ENCODE data around the gene CAMK1G.

The CAMK1G gene

GRCh38 chr1:209565759-209566678, 17.5 kb upstream of the CAMK1G start:
- DNase-seq (ENCODE audit: low read depth in 2 of 2), result peak in 1 of 2 experiments; percentile 56

- peak in 1 of 2 experiments; percentile 46 for DNase-seq (ENCODE audit: low read depth in 2 of 2)
Observed at GRCh38 chr1:209567698-209568175, 15.8 kb upstream of the CAMK1G start.

- no peak for DNase-seq (ENCODE audit: low read depth in 2 of 2)
Observed at GRCh38 chr1:209569455-209570207, 13.9 kb upstream of the CAMK1G start.

- no peak for DNase-seq (ENCODE audit: low read depth in 2 of 2)
Observed at GRCh38 chr1:209570743-209571142, 12.8 kb upstream of the CAMK1G start.

- no peak for DNase-seq (ENCODE audit: low read depth in 2 of 2)
Observed at GRCh38 chr1:209576392-209577197, 6.9 kb upstream of the CAMK1G start.

GRCh38 chr1:209577346-209577745, 6.2 kb upstream of the CAMK1G start:
- no peak for DNase-seq (ENCODE audit: low read depth in 2 of 2)

GRCh38 chr1:209580577-209580976, 2.9 kb upstream of the CAMK1G start:
- DNase-seq (ENCODE audit: low read depth in 2 of 2), result no peak

- no peak for DNase-seq (ENCODE audit: low read depth in 2 of 2)
Observed at GRCh38 chr1:209584231-209584672, 738 bp downstream of the CAMK1G start.

- DNase-seq (ENCODE audit: low read depth in 2 of 2), result no peak
Observed at GRCh38 chr1:209585197-209585596, 1.7 kb downstream of the CAMK1G start.

- DNase-seq (ENCODE audit: low read depth in 2 of 2), result no peak
Observed at GRCh38 chr1:209585672-209586071, 2.2 kb downstream of the CAMK1G start.

GRCh38 chr1:209586221-209586740, 2.8 kb downstream of the CAMK1G start:
- DNase-seq (ENCODE audit: low read depth in 2 of 2), result no peak

- DNase-seq (ENCODE audit: low read depth in 2 of 2), result no peak
Observed at GRCh38 chr1:209587789-209588188, 4.3 kb downstream of the CAMK1G start.

GRCh38 chr1:209589440-209589839, 5.9 kb downstream of the CAMK1G start:
- DNase-seq (ENCODE audit: low read depth in 2 of 2), result no peak

- DNase-seq (ENCODE audit: low read depth in 2 of 2), result no peak
Observed at GRCh38 chr1:209589863-209590262, 6.3 kb downstream of the CAMK1G start.

- no peak for DNase-seq (ENCODE audit: low read depth in 2 of 2)
Observed at GRCh38 chr1:209590405-209590804, 6.9 kb downstream of the CAMK1G start.

- no peak for DNase-seq (ENCODE audit: low read depth in 2 of 2)
Observed at GRCh38 chr1:209593747-209594146, 10.2 kb downstream of the CAMK1G start.

- no peak for DNase-seq (ENCODE audit: low read depth in 2 of 2)
Observed at GRCh38 chr1:209594440-209594839, 10.9 kb downstream of the CAMK1G start.

- no peak for DNase-seq (ENCODE audit: low read depth in 2 of 2)
Observed at GRCh38 chr1:209595028-209595427, 11.5 kb downstream of the CAMK1G start.

GRCh38 chr1:209595599-209596285, 12.2 kb downstream of the CAMK1G start:
- DNase-seq (ENCODE audit: low read depth in 2 of 2), result no peak

GRCh38 chr1:209597499-209597898, 14.0 kb downstream of the CAMK1G start:
- DNase-seq (ENCODE audit: low read depth in 2 of 2), result no peak

- DNase-seq (ENCODE audit: low read depth in 2 of 2), result no peak
Observed at GRCh38 chr1:209598227-209598626, 14.7 kb downstream of the CAMK1G start.
